ENCODE data around the gene HMCN1.

Gene HMCN1

GRCh38 chr1:185914089-185914488 is 179.9 kb downstream of the HMCN1 start:
- Histone ChIP-seq H4K20me1 (ENCODE audit: low read depth, low read length) (no peaks in the 10 kb centered on the region), H3K9me3 (ENCODE audit: insufficient read depth, low read length) (no peaks in the 10 kb centered on the region), H3K4me2 (ENCODE audit: low read depth, low read length, poor library complexity, severe bottlenecking) (no peak overlapping the region), H2AFZ (ENCODE audit: low read depth, low read length, severe bottlenecking) (no peak overlapping the region), H3K4me3 (ENCODE audit: insufficient read depth, low read length, poor library complexity, severe bottlenecking) (no peak overlapping the region), H3F3A (ENCODE audit: insufficient read depth) (no peaks in the 10 kb centered on the region), H3K36me3 (ENCODE audit: low read length) (no peaks in the 10 kb centered on the region), H3K27me3 (ENCODE audit: low read length) (no peaks in the 10 kb centered on the region), H3K79me2 (ENCODE audit: insufficient read depth, low read length) (no peaks in the 10 kb centered on the region), H3K27ac (ENCODE audit: low read depth, low read length) (no peak overlapping the region), H3K9me2 (replicated peaks; ENCODE audit: insufficient read depth, low read length) (no peaks in the 10 kb centered on the region), H3K9ac (ENCODE audit: low read length) (no peak overlapping the region)
- TF ChIP-seq EZH2phosphoT487 (conservative IDR thresholded peaks at IDR 0.05; ENCODE audit: low read length): no peak
- TF ChIP-seq CTCF (IDR thresholded peaks at IDR 0.05; ENCODE audit: insufficient read depth, low read length, poor library complexity, severe bottlenecking): no peak

GRCh38 chr1:185916861-185917260 is 182.7 kb downstream of the HMCN1 start:
- Histone ChIP-seq H3K4me2 (ENCODE audit: low read depth, low read length, poor library complexity, severe bottlenecking) (no peak overlapping the region), H2AFZ (ENCODE audit: low read depth, low read length, severe bottlenecking) (no peak overlapping the region), H3K27me3 (ENCODE audit: low read length) (no peaks in the 10 kb centered on the region), H3K4me3 (ENCODE audit: insufficient read depth, low read length, poor library complexity, severe bottlenecking) (no peak overlapping the region), H3K36me3 (ENCODE audit: low read length) (no peaks in the 10 kb centered on the region), H3K79me2 (ENCODE audit: insufficient read depth, low read length) (no peaks in the 10 kb centered on the region), H3K9ac (ENCODE audit: low read length) (no peak overlapping the region), H3K27ac (ENCODE audit: low read depth, low read length) (no peak overlapping the region), H3K9me2 (replicated peaks; ENCODE audit: insufficient read depth, low read length) (no peaks in the 10 kb centered on the region), H3K9me3 (ENCODE audit: insufficient read depth, low read length) (no peaks in the 10 kb centered on the region), H4K20me1 (ENCODE audit: low read depth, low read length) (no peaks in the 10 kb centered on the region), H3F3A (ENCODE audit: insufficient read depth) (no peaks in the 10 kb centered on the region)
- no peak for TF ChIP-seq CTCF (IDR thresholded peaks at IDR 0.05; ENCODE audit: insufficient read depth, low read length, poor library complexity, severe bottlenecking)
- no peak for TF ChIP-seq EZH2phosphoT487 (conservative IDR thresholded peaks at IDR 0.05; ENCODE audit: low read length)

GRCh38 chr1:185917646-185918045 is 183.5 kb downstream of the HMCN1 start:
- no peaks in the 10 kb centered on the region for H3F3A ChIP-seq (ENCODE audit: insufficient read depth)
- no peaks in the 10 kb centered on the region for H4K20me1 ChIP-seq (ENCODE audit: low read depth, low read length)
- TF ChIP-seq EZH2phosphoT487 (conservative IDR thresholded peaks at IDR 0.05; ENCODE audit: low read length): no peak
- no peak for TF ChIP-seq CTCF (IDR thresholded peaks at IDR 0.05; ENCODE audit: insufficient read depth, low read length, poor library complexity, severe bottlenecking)
- H3K9me3 ChIP-seq (ENCODE audit: insufficient read depth, low read length): no peaks in the 10 kb centered on the region
- H3K4me3 ChIP-seq (ENCODE audit: insufficient read depth, low read length, poor library complexity, severe bottlenecking): no peak overlapping the region
- H2AFZ ChIP-seq (ENCODE audit: low read depth, low read length, severe bottlenecking): no peak overlapping the region
- H3K79me2 ChIP-seq (ENCODE audit: insufficient read depth, low read length): no peaks in the 10 kb centered on the region
- H3K36me3 ChIP-seq (ENCODE audit: low read length): no peaks in the 10 kb centered on the region
- H3K27ac ChIP-seq (ENCODE audit: low read depth, low read length): no peak overlapping the region
- no peak overlapping the region for H3K9ac ChIP-seq (ENCODE audit: low read length)
- no peak overlapping the region for H3K4me2 ChIP-seq (ENCODE audit: low read depth, low read length, poor library complexity, severe bottlenecking)
- no peaks in the 10 kb centered on the region for H3K9me2 ChIP-seq (replicated peaks; ENCODE audit: insufficient read depth, low read length)
- no peaks in the 10 kb centered on the region for H3K27me3 ChIP-seq (ENCODE audit: low read length)
